GM12878 (cell line): Measurements from ENCODE around the gene KDM4F. TPM values are rescaled to one million over a fixed set of nuclear protein-coding genes. Genes with fewer than 3 reads are reported as not detected.

ENCODE experiments used
- ATAC-seq: fragments of 200-7000 bp; cut with Tn5 transposase; 3 replicates; pipeline ENCODE4 v1.9.1; 2020; ENCODE audit warnings: mild to moderate bottlenecking, moderate library complexity
- BruUV-seq: library from RNA; stranded (reverse); fragments of 400-500 nt; replicated peaks from 2 replicates; lab custom pipeline; 2021; lab: Mats Ljungman, UMichigan
- CTCF ChIA-PET: fragments of 300-600 bp; sonication (Branson Sonifier 250); formaldehyde crosslinking; extraction: SDS; loops from one replicate; lab custom pipeline; 2021; ENCODE audit warnings: inconsistent platforms; lab: Yijun Ruan, JAX
- POLR2A ChIA-PET: fragments of 350-600 bp; formaldehyde crosslinking; extraction: SDS; loops from one replicate; lab custom pipeline; 2021; ENCODE audit warnings: inconsistent platforms; lab: Charles Lee
- RAD21 ChIA-PET: fragments of 300-600 bp; sonication (Branson Sonifier 250); formaldehyde crosslinking; loops from one replicate; lab custom pipeline; 2023; ENCODE audit warnings: antibody characterized with exemption; ENCODE audit not compliant: unreplicated experiment; lab: Charles Lee
- SMC1A ChIA-PET: fragments of 300-600 bp; sonication (Branson Sonifier 250); formaldehyde crosslinking; loops from one replicate; lab custom pipeline; 2023; ENCODE audit not compliant: unreplicated experiment, uncharacterized antibody; lab: Charles Lee
- DNase-seq: peaks from one replicate; pipeline ENCODE4 v3.0.0-alpha.2; 2011; ENCODE audit warnings: low read depth, low spot score
- FAIRE-seq: peaks from 3 replicates; lab custom pipeline; 2011; peaks lifted over from hg19 to GRCh38; lab: Jason Lieb, UNC
- H2AFZ ChIP-seq: 2 replicates; pipeline ENCODE4 v1.6.0; 2011; ENCODE audit warnings: low read depth, low read length, control low read depth; ENCODE audit not compliant: control insufficient read depth
- H3K27ac ChIP-seq: 2 replicates; pipeline ENCODE4 v1.5.1; 2011; ENCODE audit warnings: control low read depth; ENCODE audit not compliant: control insufficient read depth, insufficient read depth
- H3K27me3 ChIP-seq, 2 experiments: replicated peaks in 1 of 2; 2 replicates each; pipeline versions ENCODE4 v1.6.0 to v1.6.1; 2011; ENCODE audit warnings: low read length in 1 of 2; ENCODE audit not compliant: control insufficient read depth in 2 of 2, insufficient read depth in 2 of 2
- H3K36me3 ChIP-seq, 2 experiments: 2 replicates each; pipeline ENCODE4 v1.5.1; 2011; ENCODE audit warnings: low read length in 1 of 2; ENCODE audit not compliant: control insufficient read depth in 2 of 2, insufficient read depth in 2 of 2
- H3K4me1 ChIP-seq: 2 replicates; pipeline ENCODE4 v1.6.1; 2011; ENCODE audit warnings: mild to moderate bottlenecking, low read length, moderate library complexity, mixed read lengths; ENCODE audit not compliant: control insufficient read depth, insufficient read depth
- H3K4me2 ChIP-seq: 2 replicates; pipeline ENCODE4 v1.6.0; 2011; ENCODE audit warnings: control low read depth; ENCODE audit not compliant: control insufficient read depth, insufficient read depth
- H3K4me3 ChIP-seq: fragments of 200-600 bp; sonication (generic); 2 replicates; pipeline ENCODE4 v1.5.1; 2016
- H3K79me2 ChIP-seq: 2 replicates; pipeline ENCODE4 v1.6.0; 2011; ENCODE audit warnings: low read length; ENCODE audit not compliant: control insufficient read depth, insufficient read depth
- H3K9ac ChIP-seq: 2 replicates; pipeline ENCODE4 v1.8.0; 2011; ENCODE audit warnings: low read length, control low read depth, mixed read lengths; ENCODE audit not compliant: control insufficient read depth, insufficient read depth
- H3K9me3 ChIP-seq: replicated peaks from 3 replicates; pipeline ENCODE4 v1.5.1; 2011; ENCODE audit warnings: mild to moderate bottlenecking, low read length; ENCODE audit not compliant: control insufficient read depth, insufficient read depth
- H4K20me1 ChIP-seq: 2 replicates; pipeline ENCODE4 v1.6.0; 2011; ENCODE audit not compliant: control insufficient read depth, insufficient read depth
- BHLHE40 ChIP-seq, 2 experiments: fragments of 450-650 bp in 1 of 2; IDR thresholded peaks; 2 replicates each; pipeline ENCODE4 v1.6.1; 2011 to 2017; ENCODE audit warnings: low read depth in 2 of 2, borderline replicate concordance in 1 of 2, improper control_type of control experiment in 1 of 2, low read length in 1 of 2, mild to moderate bottlenecking in 1 of 2
- BMI1 ChIP-seq: fragments of 450-650 bp; IDR thresholded peaks from 2 replicates; pipeline ENCODE4 v1.6.1; 2016; ENCODE audit warnings: mild to moderate bottlenecking, moderate library complexity, borderline replicate concordance
- CBX5 ChIP-seq: sonication (generic); IDR thresholded peaks from 2 replicates; pipeline ENCODE4 v1.6.1; 2016; ENCODE audit warnings: low read depth, moderate library complexity, mild to moderate bottlenecking, inconsistent platforms
- CHD4 ChIP-seq: fragments of 200-600 bp; sonication (generic); IDR thresholded peaks from 2 replicates; pipeline ENCODE4 v1.6.1; 2016; ENCODE audit warnings: mild to moderate bottlenecking
- RAD51 ChIP-seq: fragments of 450-650 bp; IDR thresholded peaks from 2 replicates; pipeline ENCODE4 v1.6.1; 2016; ENCODE audit warnings: moderate library complexity, mild to moderate bottlenecking, inconsistent platforms
- SMAD5 ChIP-seq: IDR thresholded peaks from 2 replicates; pipeline ENCODE4 v1.6.1; 2016; ENCODE audit warnings: antibody characterized with exemption, low read depth
- SMARCA5 ChIP-seq: fragments of 450-650 bp; IDR thresholded peaks from 2 replicates; pipeline ENCODE4 v1.6.1; 2017; ENCODE audit warnings: mild to moderate bottlenecking
- SUZ12 ChIP-seq: fragments of 200-600 bp; sonication (generic); IDR thresholded peaks from one replicate; pipeline ENCODE4 v1.6.1; 2018; ENCODE audit warnings: antibody characterized with exemption, mild to moderate bottlenecking; ENCODE audit not compliant: unreplicated experiment
- WRNIP1 ChIP-seq: IDR thresholded peaks from 2 replicates; pipeline ENCODE4 v1.6.1; 2011; ENCODE audit warnings: low read depth, low read length, improper control_type of control experiment, borderline replicate concordance
- YY1 ChIP-seq: IDR thresholded peaks from 2 replicates; pipeline ENCODE4 v1.6.1; 2011; ENCODE audit warnings: low read depth, mild to moderate bottlenecking, low read length
- ZNF207 ChIP-seq: fragments of 450-650 bp; IDR thresholded peaks from 2 replicates; pipeline ENCODE4 v1.6.1; 2014; ENCODE audit warnings: antibody characterized with exemption, mild to moderate bottlenecking, borderline replicate concordance
- WGBS: methylation state at CpG from one replicate; pipeline ENCODE4 v1.1.6; 2016; ENCODE audit warnings: low lambda C conversion rate; ENCODE audit not compliant: insufficient replicate concordance, insufficient coverage; ENCODE audit errors: missing lambda C conversion rate; 5-methylcytosine and 5-hydroxymethylcytosine counted together
- in situ Hi-C: fragments of 300-500 bp; cut with MboI; formaldehyde crosslinking; loops from 9 replicates; pipeline ENCODE4 v1.14.3; 2018; ENCODE audit warnings: mixed read lengths
- intact Hi-C: fragments of 100-400 bp; cut with micrococcal nuclease; formaldehyde crosslinking; loops from one replicate; pipeline ENCODE4 v1.14.2; 2022; ENCODE audit not compliant: unreplicated experiment
- polyA plus RNA-seq, 11 experiments: library from polyadenylated mRNA; depleted of rRNA in 4 of 11; unstranded in 6 of 11; stranded (reverse) in 5 of 11; fragments of >200 nt; fragmentation: Nextera tagmentation in 4 of 11; fragmentation: Illumina TruSeq in 1 of 11; extraction: Ambion mirVana in 4 of 11; extraction: Trizol in 1 of 11; gene quantifications; 1 replicate in 1 of 11; 2 replicates in 10 of 11; pipeline versions ENCODE4 v1.2.1 to v1.2.3, GENCODE V29; 2011 to 2016; ENCODE audit warnings: inconsistent platforms in 2 of 11, missing spikeins in 2 of 11, low read depth in 1 of 11
- total RNA-seq, 4 experiments: library from RNA; depleted of rRNA in 3 of 4; stranded (reverse); fragments of >200 nt in 3 of 4; fragmentation: Illumina TruSeq in 1 of 4; extraction: Trizol in 1 of 4; gene quantifications; 2 replicates each; pipeline versions ENCODE4 v1.2.1 to v1.2.3, GENCODE V29; 2013 to 2021
- TF ChIP-seq, protein P1 (sequence below), 3 experiments: IDR thresholded peaks in 2 of 3; conservative IDR thresholded peaks in 1 of 3; 2 replicates each; pipeline ENCODE4 v1.5.1; 2011; ENCODE audit warnings: low read depth in 3 of 3, low read length in 3 of 3, mild to moderate bottlenecking in 3 of 3, control low read depth in 2 of 3, moderate library complexity in 2 of 3, inconsistent platforms in 1 of 3, mixed read lengths in 1 of 3; ENCODE audit not compliant: control insufficient read depth in 2 of 3, insufficient read depth in 1 of 3; ENCODE audit errors: extremely low read depth in 1 of 3
- TF ChIP-seq, protein P2 (sequence below): IDR thresholded peaks from 2 replicates; pipeline ENCODE4 v1.6.1; 2011; ENCODE audit warnings: mild to moderate bottlenecking, low read depth, low read length, moderate library complexity; ENCODE audit not compliant: insufficient replicate concordance
- TF ChIP-seq, protein P3 (sequence below): IDR thresholded peaks from 2 replicates; pipeline ENCODE4 v1.6.1; 2011; ENCODE audit warnings: low read depth, mild to moderate bottlenecking, low read length, moderate library complexity, borderline replicate concordance; ENCODE audit errors: extremely low read depth
- TF ChIP-seq, protein P4 (sequence below): fragments of 450-650 bp; IDR thresholded peaks from 2 replicates; pipeline ENCODE4 v1.6.1; 2017; ENCODE audit warnings: mild to moderate bottlenecking, low read depth, inconsistent platforms; ENCODE audit not compliant: poor library complexity, severe bottlenecking
- TF ChIP-seq, protein P5 (sequence below): fragments of 450-650 bp; IDR thresholded peaks from 2 replicates; pipeline ENCODE4 v1.6.1; 2017; ENCODE audit warnings: antibody characterized with exemption, mild to moderate bottlenecking, moderate library complexity

Gene KDM4F
- total and polyA plus RNA-seq, 10 of the 15 experiments (the other 5 are each of a cell fraction or from before 2014, with no cell fraction given) = not detected

DNA sequence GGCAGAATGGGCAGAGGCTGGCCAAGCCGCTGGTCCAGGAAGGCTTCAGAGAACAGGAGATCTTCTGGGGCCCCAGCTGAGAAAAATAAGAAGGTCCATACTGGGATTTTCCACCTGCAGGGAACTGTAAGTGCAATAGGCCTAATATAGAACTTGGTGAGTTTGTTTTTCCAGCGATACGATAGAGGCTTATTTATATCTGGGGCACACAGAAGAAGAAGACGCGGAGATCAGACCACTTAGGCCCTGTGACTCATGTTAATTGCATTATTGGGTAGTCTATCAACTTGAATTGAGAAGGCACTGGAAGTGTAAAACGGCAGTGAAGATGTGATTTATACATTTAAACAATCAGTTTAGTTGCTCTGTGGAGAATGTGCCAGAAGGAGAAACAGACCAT is 9.8 kb downstream of the KDM4F start:
- Histone ChIP-seq H3K9ac (no peak overlapping the region), H3K79me2 (no peaks in the 10 kb centered on the region), H3K4me1 (peaks cover 5% of the 10 kb centered on the region; the same call in 1 of the 2 replicates), H2AFZ (no peak overlapping the region), H3K27ac (no peak overlapping the region), H3K27me3 (no peaks in the 10 kb centered on the region; a peak in 1 of 4 replicates), H3K36me3 (no peaks in the 10 kb centered on the region), H3K4me3 (no peak overlapping the region), H3K9me3 (no peaks in the 10 kb centered on the region), H4K20me1 (no peaks in the 10 kb centered on the region), H3K4me2 (no peak overlapping the region)
- no TSS peak for BruUV-seq
- FAIRE-seq (no peak), ATAC-seq (no peak), DNase-seq (no peak)
- ChIA-PET SMC1A (no interaction called here), CTCF (interaction anchor here (1.5 to 1.6 kb wide), 2 partner anchors 10 to 11 kb away, joined by 3 to 4 read pairs; no protein-coding TSS in a partner anchor), RAD21 (interaction anchor here (1.6 kb wide), 1 partner anchor 9 kb away, joined by 5 read pairs; no protein-coding TSS in a partner anchor), POLR2A (no interaction called here)
- intact Hi-C loops (no loop called here), in situ Hi-C loops (no loop called here)
- WGBS = 67% methylated on average over 6 of the region's 6 CpGs
- TF ChIP-seq, protein P1, sequence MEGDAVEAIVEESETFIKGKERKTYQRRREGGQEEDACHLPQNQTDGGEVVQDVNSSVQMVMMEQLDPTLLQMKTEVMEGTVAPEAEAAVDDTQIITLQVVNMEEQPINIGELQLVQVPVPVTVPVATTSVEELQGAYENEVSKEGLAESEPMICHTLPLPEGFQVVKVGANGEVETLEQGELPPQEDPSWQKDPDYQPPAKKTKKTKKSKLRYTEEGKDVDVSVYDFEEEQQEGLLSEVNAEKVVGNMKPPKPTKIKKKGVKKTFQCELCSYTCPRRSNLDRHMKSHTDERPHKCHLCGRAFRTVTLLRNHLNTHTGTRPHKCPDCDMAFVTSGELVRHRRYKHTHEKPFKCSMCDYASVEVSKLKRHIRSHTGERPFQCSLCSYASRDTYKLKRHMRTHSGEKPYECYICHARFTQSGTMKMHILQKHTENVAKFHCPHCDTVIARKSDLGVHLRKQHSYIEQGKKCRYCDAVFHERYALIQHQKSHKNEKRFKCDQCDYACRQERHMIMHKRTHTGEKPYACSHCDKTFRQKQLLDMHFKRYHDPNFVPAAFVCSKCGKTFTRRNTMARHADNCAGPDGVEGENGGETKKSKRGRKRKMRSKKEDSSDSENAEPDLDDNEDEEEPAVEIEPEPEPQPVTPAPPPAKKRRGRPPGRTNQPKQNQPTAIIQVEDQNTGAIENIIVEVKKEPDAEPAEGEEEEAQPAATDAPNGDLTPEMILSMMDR (IDR thresholded peaks at IDR 0.05 in 2 of 3, conservative IDR thresholded peaks at IDR 0.05 in 1 of 3; ENCODE audit: control insufficient read depth in 2 of 3, extremely low read depth in 1 of 3, insufficient read depth in 1 of 3, low read depth in 3 of 3, low read length in 3 of 3) = no peak
- TF ChIP-seq BHLHE40 (IDR thresholded peaks at IDR 0.05; ENCODE audit: borderline replicate concordance in 1 of 2, low read depth in 2 of 2, low read length in 1 of 2) (no peak), SUZ12 (no peak), CBX5 (no peak), BMI1 (no peak), CHD4 (no peak), SMAD5 (no peak), RAD51 (no peak), YY1 (no peak), SMARCA5 (no peak), WRNIP1 (no peak), ZNF207 (no peak)
- TF ChIP-seq, protein P2, sequence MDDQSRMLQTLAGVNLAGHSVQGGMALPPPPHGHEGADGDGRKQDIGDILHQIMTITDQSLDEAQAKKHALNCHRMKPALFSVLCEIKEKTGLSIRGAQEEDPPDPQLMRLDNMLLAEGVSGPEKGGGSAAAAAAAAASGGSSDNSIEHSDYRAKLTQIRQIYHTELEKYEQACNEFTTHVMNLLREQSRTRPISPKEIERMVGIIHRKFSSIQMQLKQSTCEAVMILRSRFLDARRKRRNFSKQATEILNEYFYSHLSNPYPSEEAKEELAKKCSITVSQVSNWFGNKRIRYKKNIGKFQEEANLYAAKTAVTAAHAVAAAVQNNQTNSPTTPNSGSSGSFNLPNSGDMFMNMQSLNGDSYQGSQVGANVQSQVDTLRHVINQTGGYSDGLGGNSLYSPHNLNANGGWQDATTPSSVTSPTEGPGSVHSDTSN = no peak
- TF ChIP-seq, protein P3, sequence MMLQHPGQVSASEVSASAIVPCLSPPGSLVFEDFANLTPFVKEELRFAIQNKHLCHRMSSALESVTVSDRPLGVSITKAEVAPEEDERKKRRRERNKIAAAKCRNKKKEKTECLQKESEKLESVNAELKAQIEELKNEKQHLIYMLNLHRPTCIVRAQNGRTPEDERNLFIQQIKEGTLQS = no peak
- TF ChIP-seq, protein P4, sequence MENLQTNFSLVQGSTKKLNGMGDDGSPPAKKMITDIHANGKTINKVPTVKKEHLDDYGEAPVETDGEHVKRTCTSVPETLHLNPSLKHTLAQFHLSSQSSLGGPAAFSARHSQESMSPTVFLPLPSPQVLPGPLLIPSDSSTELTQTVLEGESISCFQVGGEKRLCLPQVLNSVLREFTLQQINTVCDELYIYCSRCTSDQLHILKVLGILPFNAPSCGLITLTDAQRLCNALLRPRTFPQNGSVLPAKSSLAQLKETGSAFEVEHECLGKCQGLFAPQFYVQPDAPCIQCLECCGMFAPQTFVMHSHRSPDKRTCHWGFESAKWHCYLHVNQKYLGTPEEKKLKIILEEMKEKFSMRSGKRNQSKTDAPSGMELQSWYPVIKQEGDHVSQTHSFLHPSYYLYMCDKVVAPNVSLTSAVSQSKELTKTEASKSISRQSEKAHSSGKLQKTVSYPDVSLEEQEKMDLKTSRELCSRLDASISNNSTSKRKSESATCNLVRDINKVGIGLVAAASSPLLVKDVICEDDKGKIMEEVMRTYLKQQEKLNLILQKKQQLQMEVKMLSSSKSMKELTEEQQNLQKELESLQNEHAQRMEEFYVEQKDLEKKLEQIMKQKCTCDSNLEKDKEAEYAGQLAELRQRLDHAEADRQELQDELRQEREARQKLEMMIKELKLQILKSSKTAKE = no peak
- TF ChIP-seq, protein P5, sequence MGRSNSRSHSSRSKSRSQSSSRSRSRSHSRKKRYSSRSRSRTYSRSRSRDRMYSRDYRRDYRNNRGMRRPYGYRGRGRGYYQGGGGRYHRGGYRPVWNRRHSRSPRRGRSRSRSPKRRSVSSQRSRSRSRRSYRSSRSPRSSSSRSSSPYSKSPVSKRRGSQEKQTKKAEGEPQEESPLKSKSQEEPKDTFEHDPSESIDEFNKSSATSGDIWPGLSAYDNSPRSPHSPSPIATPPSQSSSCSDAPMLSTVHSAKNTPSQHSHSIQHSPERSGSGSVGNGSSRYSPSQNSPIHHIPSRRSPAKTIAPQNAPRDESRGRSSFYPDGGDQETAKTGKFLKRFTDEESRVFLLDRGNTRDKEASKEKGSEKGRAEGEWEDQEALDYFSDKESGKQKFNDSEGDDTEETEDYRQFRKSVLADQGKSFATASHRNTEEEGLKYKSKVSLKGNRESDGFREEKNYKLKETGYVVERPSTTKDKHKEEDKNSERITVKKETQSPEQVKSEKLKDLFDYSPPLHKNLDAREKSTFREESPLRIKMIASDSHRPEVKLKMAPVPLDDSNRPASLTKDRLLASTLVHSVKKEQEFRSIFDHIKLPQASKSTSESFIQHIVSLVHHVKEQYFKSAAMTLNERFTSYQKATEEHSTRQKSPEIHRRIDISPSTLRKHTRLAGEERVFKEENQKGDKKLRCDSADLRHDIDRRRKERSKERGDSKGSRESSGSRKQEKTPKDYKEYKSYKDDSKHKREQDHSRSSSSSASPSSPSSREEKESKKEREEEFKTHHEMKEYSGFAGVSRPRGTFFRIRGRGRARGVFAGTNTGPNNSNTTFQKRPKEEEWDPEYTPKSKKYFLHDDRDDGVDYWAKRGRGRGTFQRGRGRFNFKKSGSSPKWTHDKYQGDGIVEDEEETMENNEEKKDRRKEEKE = no peak
